AG08395 (cell line): ENCODE data around the gene EZR.
"Not testable (repeated sequence)": the region's sequence is repeated elsewhere in the genome, so short reads cannot be mapped to it uniquely, and the experiment has no call there.

ENCODE experiments used
- DNase-seq: peaks from one replicate; pipeline ENCODE4 v3.0.0; 2012; ENCODE audit warnings: mixed read lengths, low spot score

The EZR gene

DNA sequence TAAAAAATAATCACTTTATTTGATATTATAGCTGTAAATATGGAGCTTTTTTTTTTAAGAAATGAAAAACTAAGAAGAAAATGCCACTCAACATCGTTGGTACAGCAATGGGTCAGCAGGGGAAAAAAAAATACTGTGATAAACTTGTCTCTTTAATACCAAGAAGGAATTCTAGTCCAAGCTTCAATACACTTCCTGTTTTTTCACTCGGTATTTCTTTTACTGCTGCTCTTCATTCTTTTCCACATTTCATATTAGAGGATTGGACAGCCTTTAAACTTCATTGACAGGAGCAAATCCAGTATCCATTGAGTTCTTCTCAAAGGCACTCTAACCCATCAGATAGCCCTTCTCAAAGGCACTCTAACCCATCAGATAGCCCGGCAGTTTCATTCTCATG is 22.2 kb upstream of the EZR start:
- no peak for DNase-seq

GRCh38 chr6:158840465-158840864 is 21.3 kb upstream of the EZR start:
- no peak for DNase-seq

GRCh38 chr6:158839796-158840195 is 20.6 kb upstream of the EZR start:
- no peak for DNase-seq

- DNase-seq: not testable (repeated sequence)
These were observed 19.6 kb upstream of the EZR start for GRCh38 chr6:158838790-158839189.

DNA sequence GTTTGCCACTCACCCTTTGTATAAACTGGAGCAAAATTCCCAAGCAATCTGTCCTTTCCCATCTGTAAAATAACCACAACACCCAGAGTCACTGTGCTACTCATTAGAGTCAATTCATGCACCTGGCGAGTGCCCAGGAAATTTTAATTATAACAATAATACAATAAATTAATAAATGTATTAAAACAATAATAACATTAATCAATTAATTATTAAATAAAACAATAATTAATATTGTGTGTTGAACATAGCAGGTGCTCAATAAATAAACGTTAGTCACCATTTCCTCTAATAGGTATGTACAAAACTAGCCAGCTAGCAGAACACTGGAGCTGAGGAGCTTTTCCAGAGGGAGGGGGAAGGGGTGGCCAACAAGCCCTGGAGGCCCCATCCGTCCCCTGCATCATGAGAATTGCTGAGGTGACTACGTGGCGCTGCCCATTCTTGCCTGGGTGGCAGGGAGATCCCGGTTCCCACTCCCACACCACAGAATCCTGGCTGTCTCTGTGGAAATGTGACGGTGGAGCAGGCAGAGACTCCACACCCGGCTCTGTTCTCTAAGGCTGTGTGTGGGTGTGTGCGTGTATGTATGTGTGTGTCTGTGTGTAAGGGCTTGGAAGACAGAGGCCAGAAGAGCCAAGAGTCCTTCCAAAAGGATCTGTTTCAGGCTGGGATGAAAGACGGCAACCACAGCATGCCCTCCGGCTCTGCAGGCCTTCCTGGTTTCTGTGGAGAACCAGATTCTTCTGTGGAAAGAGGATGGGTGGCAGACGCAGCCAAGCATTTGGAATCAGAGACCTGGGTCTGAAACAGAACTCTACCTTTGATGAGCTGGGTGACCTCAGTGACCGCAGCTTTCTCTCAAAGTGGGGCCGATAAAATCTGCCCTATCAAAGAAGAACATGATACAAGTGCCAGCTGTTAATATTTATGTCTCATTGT is 18.8 kb upstream of the EZR start:
- peak; percentile 52 for DNase-seq

DNA sequence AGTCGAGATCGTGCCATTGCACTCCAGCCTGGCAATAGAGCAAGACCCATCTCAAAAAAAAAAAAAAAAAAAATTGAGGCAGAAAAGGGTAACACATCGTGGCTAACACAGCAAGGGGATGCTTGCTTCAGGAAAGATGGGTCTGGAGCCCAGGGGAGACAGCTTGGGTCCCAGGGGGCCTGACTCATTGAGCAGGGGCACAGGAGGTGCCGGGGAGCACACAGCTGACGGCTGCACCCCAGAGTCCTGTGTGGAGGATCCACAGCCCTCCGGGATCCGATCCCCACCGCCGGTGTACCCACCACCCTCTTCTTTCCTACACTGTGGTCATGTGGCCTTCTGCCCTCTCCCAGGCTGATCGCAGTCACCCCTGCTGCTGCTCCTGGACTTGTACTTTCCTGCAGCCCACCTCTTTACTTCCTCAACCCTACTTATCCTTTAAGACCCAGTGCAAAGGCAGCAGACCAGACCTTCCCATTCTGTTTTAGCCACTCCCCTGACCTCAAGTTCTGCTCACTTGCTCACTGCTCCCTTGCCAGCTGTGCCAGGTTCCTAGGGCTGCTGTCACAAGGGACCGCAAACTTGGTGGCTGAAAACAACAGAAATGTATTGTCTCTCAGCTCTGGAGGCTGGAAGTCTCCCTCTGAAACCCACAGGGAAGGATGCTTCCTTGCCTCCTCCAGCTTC is 17.6 kb upstream of the EZR start:
- no peak for DNase-seq

DNA sequence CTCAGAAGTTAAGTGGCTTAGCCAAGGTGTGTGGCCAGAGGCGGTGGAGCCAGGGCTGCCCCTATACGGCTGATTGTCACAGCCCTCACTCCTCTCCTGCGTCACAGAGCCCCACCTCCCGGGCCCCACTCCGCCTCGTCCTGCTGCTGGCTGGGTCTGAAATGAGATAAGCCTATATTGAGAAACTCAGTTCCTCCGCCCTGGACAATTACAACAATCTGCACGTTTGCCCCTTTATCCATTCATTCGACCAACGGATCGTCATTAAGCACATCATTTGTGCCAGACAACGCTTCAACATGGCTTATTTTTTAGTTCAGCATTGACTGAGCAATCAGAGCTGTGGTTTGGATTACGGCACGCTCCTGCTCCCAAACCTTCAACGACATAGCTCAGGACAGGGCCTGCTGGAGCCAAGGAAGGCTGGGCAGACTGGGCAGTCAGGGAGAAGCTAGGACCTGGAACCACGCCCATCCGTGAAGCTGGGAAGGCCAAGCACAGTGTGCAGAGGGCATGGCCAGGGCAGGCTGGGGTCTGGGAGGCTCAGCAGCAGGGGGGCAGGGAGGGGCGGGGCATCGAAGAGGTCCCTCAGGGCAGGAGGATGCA is 16.6 kb upstream of the EZR start:
- DNase-seq: no peak

DNA sequence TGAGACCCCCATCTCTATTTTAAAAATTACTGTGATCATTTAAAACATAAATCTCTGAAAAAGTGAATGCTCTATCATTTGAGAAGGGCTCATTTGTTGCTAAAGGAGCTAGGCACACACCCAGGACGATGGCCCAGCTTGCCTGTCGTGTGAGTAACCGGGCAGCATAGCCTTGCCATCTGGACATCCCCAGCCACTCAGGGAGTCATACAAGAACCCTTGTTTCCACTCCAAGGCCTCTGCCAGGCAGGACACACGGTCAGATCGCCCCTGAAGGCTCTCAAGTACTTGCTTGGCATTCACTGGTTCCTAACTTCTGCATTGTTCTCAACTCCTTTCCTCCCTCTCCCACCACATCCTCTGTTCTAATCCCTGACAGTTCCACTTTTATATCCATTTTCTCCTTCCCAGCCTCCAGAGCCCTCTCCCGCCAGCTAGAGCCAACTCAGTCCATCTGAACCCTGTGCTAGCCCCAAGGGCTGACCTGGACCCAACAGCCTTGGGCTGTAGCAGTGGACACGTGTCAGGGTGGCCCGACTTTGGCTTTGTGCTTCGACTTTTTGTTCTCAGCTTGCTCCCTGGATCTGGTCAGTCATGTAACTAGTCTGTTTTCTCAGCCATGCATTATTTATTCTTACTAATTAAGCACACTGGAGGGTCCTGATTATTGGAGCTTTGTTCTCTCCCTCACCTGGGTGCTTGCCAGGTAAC is 15.7 kb upstream of the EZR start:
- no peak for DNase-seq

GRCh38 chr6:158832807-158833206 is 13.6 kb upstream of the EZR start:
- not testable (repeated sequence) for DNase-seq

DNA sequence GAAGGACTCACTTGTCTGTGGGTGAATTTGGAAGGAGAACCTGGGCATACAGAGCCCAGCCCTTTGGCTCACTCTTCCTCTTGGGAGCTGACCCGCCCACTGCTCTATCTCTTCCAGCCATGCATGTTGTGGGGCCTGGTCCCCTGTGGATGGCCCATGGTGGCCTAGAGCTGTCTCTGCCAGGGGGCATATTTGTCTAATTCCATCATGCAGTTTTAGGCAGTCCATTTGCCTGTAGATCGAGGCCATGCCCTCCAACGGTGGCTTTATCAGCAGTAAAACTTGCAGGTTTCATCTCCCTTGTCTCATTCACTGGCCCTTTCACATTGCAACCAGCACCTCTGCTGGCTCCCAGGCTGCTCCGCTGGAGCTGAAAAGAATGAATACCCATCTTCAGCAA is 12.9 kb upstream of the EZR start:
- no peak for DNase-seq

- DNase-seq: no peak
These were observed 12.4 kb upstream of the EZR start for GRCh38 chr6:158831571-158831970.

DNA sequence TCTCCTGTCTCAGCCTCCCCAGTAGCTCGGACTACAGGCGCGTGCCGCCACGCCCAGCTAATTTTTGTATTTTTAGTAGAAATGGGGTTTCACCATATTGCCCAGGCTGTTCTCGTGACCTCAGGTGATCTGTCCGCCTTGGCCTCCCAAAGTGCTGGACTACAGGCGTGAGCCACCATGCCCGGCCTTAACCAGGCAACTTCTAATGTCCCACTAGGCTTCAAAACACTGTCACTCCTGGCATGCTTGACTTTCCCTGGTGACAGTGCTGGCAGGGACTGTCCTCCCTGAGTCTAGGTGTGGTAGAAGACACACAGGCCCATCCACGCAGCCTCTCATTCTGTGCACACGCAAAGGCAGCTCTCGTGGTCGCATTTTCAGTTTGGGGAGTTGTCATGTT is 11.6 kb upstream of the EZR start:
- DNase-seq: no peak

DNA sequence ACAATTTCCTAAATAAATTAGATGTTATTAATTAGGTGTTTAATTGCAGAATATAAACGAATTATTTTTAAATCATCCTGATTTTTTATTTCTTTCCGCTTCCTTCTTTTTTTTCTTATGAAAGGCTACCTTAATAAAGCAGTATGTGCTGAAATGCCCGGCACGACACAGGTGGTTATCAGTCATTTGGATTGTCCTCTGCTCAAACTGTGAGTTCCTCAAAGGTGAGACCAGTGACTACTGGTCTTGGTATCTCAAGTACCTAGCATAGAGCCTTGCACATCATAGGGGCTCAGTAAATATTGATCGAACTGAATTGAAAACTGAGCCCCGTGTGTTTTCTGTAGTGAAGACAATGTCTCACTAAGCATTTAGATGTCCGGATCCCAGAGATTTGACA is 9.6 kb upstream of the EZR start:
- DNase-seq: no peak

DNA sequence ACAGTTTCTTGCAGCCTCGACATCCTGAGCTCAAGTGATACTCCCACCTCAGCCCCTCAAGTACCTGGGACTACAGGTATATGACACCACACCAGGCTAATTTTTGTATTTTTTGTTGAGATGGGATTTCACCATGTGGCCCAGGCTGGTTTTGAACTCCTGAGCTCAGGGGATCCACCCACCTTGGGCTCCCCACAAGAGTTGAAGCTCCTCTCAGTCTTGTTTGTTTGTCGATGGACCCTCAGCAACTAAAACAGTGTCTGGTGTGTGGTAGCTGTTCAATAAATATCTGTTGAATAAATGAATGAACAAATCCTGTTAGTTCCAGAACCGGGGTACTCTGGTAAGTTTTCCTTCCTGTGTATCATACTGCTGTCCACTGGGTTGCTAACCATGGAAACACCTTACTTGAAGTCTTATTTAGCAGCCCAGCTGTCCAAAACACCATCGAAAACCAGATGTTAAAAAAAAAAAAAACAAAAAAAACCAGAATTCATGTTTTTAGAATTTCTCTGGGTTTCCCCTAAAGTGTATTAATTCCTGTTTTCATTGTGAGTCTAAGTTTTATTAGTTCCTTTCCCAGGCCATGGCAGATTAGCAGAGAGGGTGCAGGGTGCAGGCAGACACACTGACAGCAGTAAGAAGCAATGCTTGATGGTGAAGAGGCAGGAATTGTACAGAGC is 7.8 kb upstream of the EZR start:
- DNase-seq: no peak

DNA sequence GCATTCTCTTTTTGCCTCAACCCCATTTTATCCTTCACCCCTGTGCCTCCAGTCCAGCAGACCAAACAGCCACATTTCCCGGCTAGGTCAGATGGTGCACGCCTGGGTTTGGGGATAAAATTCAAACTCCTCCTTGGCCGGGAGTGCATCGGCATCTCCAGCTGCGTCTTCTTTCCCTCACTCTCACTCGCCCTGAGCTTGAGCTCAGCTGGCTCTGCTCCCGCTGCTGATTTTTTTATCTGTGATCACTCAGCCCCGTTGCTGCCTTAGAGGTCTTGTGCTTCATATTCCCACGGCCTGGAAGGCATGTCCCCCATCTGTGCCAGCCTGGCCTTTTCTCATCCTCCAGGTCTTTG is 6.8 kb upstream of the EZR start:
- DNase-seq: peak; percentile 37

GRCh38 chr6:158825038-158825950 is 6.1 kb upstream of the EZR start:
- no peak for DNase-seq

GRCh38 chr6:158823616-158824015 is 4.4 kb upstream of the EZR start:
- not testable (repeated sequence) for DNase-seq

DNA sequence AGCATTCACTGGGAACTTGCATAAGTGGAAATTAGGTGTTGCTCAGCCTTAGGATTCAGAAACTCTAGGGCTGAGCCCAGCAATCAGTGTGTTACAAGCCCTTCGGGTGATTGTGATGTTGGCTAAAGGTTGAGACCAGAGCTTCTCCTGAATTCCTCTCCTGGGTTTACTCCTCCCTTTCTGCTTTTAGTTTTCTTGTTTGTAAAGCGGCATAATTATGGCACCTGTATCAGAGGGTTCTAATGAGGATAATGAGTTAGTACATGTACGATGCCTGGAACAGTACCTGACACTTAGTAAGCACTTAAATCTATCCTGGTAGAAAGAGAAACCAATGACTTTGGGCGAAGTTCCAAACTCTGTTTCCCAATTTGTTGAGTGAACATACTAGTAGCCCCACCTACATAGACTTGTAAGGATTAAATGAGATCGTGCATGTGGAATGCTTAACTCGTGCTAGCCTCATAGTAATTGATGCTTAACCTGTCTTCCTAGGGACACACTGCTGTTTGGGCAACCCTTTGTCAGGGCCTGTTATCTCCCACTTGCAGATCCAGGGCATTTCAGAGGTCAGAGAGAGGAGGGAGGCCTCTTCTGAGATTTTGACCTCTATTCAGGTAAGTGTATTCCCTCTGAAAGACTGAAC is 932 bp upstream of the EZR start:
- DNase-seq: no peak

DNA sequence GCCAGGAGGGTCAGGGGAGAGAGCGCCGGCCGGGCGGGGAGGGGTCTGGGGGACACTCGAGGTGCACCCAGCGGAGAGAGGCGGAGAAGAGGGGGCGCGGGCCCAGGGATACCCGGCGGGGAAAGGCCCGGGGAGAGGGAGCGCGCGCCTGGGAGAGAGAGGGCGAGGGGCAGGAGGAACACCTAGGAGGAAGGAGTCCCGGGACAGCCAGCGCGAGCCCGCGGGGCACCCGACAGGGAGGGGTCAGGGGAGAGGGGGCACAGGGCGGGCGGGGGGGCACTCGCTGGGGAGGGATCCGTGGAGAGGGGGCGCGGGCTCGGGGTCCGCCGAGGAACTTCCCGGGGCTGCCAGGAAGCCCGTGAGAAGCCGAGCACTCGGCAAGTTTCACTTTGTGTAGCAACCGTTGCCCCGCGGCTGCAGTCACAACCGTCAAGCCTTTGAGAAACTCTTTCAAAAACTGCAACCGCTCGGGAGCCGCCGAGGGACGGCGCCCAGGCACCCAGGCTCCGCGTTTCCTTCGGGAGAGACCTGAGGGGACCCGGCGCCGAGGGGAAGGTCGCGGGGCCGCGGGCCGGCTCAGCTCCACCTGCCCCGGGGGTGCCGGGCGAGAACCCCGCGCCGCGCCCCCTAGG is 471 bp downstream of the EZR start:
- DNase-seq: peak; percentile 63
